Upper lobe of left lung (tissue), 6 donors: ENCODE results near the gene CLEC7A. TPM values are rescaled to one million over a fixed set of nuclear protein-coding genes. Genes with fewer than 3 reads are reported as not detected.

Source experiments
- ATAC-seq, 2 donors: fragments of 200-7000 bp; cut with Tn5 transposase; one replicate each; pipeline ENCODE4 v1.9.1; 2022; ENCODE audit warnings: mild to moderate bottlenecking in 2 of 2, moderate library complexity in 2 of 2; ENCODE audit not compliant: low FRiP score in 2 of 2
- DNase-seq, 2 donors: peaks; one replicate each; pipeline ENCODE4 v3.0.0-alpha.2; 2019 to 2020
- H3K27ac ChIP-seq, 4 donors: fragments of 200-600 bp; sonication (generic); one replicate each; pipeline ENCODE4 v1.5.1; 2016 to 2019
- H3K27me3 ChIP-seq, 4 donors: fragments of 200-600 bp; sonication (generic); one replicate each; pipeline ENCODE4 v1.5.1; 2017 to 2019
- H3K36me3 ChIP-seq, 4 donors: fragments of 200-600 bp; sonication (generic); one replicate each; pipeline ENCODE4 v1.5.1; 2016 to 2019
- H3K4me1 ChIP-seq, 4 donors: fragments of 200-600 bp; sonication (generic); one replicate each; pipeline ENCODE4 v1.5.1; 2018 to 2019
- H3K4me3 ChIP-seq, 4 donors: fragments of 200-600 bp; sonication (generic); one replicate each; pipeline ENCODE4 v1.5.1; 2017 to 2019; ENCODE audit warnings: mild to moderate bottlenecking in 2 of 4, moderate library complexity in 1 of 4
- H3K9me3 ChIP-seq, 4 donors: fragments of 200-600 bp; sonication (generic); one replicate each; pipeline ENCODE4 v1.5.1; 2018 to 2019
- CTCF ChIP-seq, 6 experiments: fragments of 450-650 bp in 4 of 6; fragments of 200-600 bp in 2 of 6; sonication (generic) in 2 of 6; IDR thresholded peaks; one replicate each; pipeline ENCODE4 v1.5.1; 2016 to 2019; ENCODE audit warnings: antibody characterized with exemption in 6 of 6
- EP300 ChIP-seq, 4 donors: sonication (generic); formaldehyde crosslinking; IDR thresholded peaks; one replicate each; pipeline ENCODE4 v1.5.1; 2017; ENCODE audit warnings: antibody characterized with exemption in 4 of 4, control low read depth in 2 of 4
- POLR2A ChIP-seq, 4 donors: fragments of 450-650 bp; IDR thresholded peaks; one replicate each; pipeline ENCODE4 v1.5.1; 2016 to 2017; ENCODE audit warnings: antibody characterized with exemption in 4 of 4, mild to moderate bottlenecking in 2 of 4
- POLR2AphosphoS5 ChIP-seq, 2 donors: sonication (generic); formaldehyde crosslinking; IDR thresholded peaks; one replicate each; pipeline ENCODE4 v1.5.1; 2017; ENCODE audit warnings: antibody characterized with exemption in 2 of 2
- WGBS, 2 donors: methylation state at CpG; one replicate each; pipeline ENCODE4 v1.1.5; 2017 to 2018; 5-methylcytosine and 5-hydroxymethylcytosine counted together
- total RNA-seq, 6 donors: library from RNA; depleted of rRNA in 4 of 6; stranded (reverse); fragments of >200 nt in 4 of 6; gene quantifications; one replicate each; pipeline versions ENCODE4 v1.1.0 to v1.2.1, GENCODE V29; 2016 to 2021
- donor health status: DM: no; HTN: no; CAD: no; lungs with moderate emphysema.
- donor health status: DM: no; HTN: yes; CAD: no; lungs with severe emphysema.

Gene CLEC7A
- total RNA-seq, 6 donors from 2014 or later = 17.4 to 87.8 (median 28.1) TPM

DNA sequence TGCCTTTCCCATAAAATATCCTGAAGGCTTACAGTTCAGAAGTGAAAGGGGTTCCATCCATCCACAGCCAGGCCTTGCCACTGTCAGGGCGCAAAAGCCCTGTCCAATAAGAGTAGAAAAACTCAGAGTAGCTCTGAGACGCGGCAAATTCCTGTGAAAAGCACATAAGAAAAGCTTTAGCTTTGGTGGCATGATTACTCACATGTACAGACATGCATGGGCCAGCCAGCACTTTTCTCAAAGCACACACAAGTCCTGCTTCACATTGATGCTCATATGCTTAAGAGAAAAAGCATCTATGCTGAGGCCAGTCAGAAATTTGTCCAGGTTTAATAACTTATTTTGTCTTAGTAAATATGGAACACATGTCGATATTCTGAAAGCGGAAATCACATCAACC, 56.7 kb downstream of the CLEC7A start:
- Histone ChIP-seq H3K27ac (no peak overlapping the region), H3K9me3 (no peaks in the 10 kb centered on the region), H3K36me3 (peaks cover 0 to 12% (median 0%) of the 10 kb centered on the region in 4 donors), H3K4me3 (no peak overlapping the region), H3K4me1 (peaks cover 0 to 18% (median 1%) of the 10 kb centered on the region in 4 donors), H3K27me3 (no peaks in the 10 kb centered on the region)
- ATAC-seq (no peak), DNase-seq (no peak)
- no peak for TF ChIP-seq POLR2A (IDR thresholded peaks at IDR 0.05)
- no peak for TF ChIP-seq EP300 (IDR thresholded peaks at IDR 0.05)
- TF ChIP-seq POLR2AphosphoS5 (IDR thresholded peaks at IDR 0.05) = no peak
- no peak for TF ChIP-seq CTCF (IDR thresholded peaks at IDR 0.05)
- WGBS, 2 donors = 89 to 98% methylated on average over 5 of the region's 5 CpGs

GRCh38 chr12:10072131-10072530, 57.9 kb downstream of the CLEC7A start:
- TF ChIP-seq EP300 (IDR thresholded peaks at IDR 0.05) (no peak), CTCF (IDR thresholded peaks at IDR 0.05) (no peak), POLR2AphosphoS5 (IDR thresholded peaks at IDR 0.05) (no peak)
- DNase-seq (no peak), ATAC-seq (no peak)
- H3K27me3 ChIP-seq = no peaks in the 10 kb centered on the region
- no peak overlapping the region for H3K4me3 ChIP-seq
- peaks cover 0 to 9% (median 0%) of the 10 kb centered on the region in 4 donors for H3K36me3 ChIP-seq
- peak overlapping the region in 1 of 4 donors; percentile 30 for H3K27ac ChIP-seq
- peaks cover 1 to 23% (median 4%) of the 10 kb centered on the region in 4 donors for H3K4me1 ChIP-seq
- H3K9me3 ChIP-seq = no peaks in the 10 kb centered on the region
- 93 to 98% methylated on average over 2 of the region's 2 CpGs for WGBS, 2 donors

- no peak for ATAC-seq
- H3K27me3 ChIP-seq = no peaks in the 10 kb centered on the region
- WGBS, 2 donors = 90 to 94% methylated on average over 4 of the region's 4 CpGs
- H3K4me1 ChIP-seq = peaks cover 3 to 23% (median 7%) of the 10 kb centered on the region in 4 donors
- H3K36me3 ChIP-seq = peaks cover 0 to 9% (median 0%) of the 10 kb centered on the region in 4 donors
- no peak overlapping the region for H3K4me3 ChIP-seq
- DNase-seq = no peak
- TF ChIP-seq CTCF (IDR thresholded peaks at IDR 0.05) (no peak), EP300 (IDR thresholded peaks at IDR 0.05) (no peak), POLR2A (IDR thresholded peaks at IDR 0.05) (no peak), POLR2AphosphoS5 (IDR thresholded peaks at IDR 0.05) (no peak)
- H3K9me3 ChIP-seq = no peaks in the 10 kb centered on the region
- H3K27ac ChIP-seq = peak overlapping the region in 2 of 4 donors; percentile 77 to 87
Observed at GRCh38 chr12:10070380-10070779, 59.6 kb downstream of the CLEC7A start.

GRCh38 chr12:10069976-10070375, 60.0 kb downstream of the CLEC7A start:
- no peaks in the 10 kb centered on the region for H3K9me3 ChIP-seq
- ATAC-seq = no peak
- WGBS, 2 donors = 20 to 22% methylated on average over 3 of the region's 3 CpGs

More at GRCh38 chr12:10069976-10070375, 60.0 kb downstream of the CLEC7A start:
- no peak for DNase-seq
- TF ChIP-seq CTCF (IDR thresholded peaks at IDR 0.05) (no peak), EP300 (IDR thresholded peaks at IDR 0.05) (no peak), POLR2A (IDR thresholded peaks at IDR 0.05) (no peak), POLR2AphosphoS5 (IDR thresholded peaks at IDR 0.05) (no peak)
- no peak overlapping the region for H3K4me3 ChIP-seq
- H3K36me3 ChIP-seq = peaks cover 0 to 9% (median 0%) of the 10 kb centered on the region in 4 donors
- H3K27me3 ChIP-seq = no peaks in the 10 kb centered on the region
- peak overlapping the region; percentile 55 to 87 (median 74) for H3K27ac ChIP-seq
- H3K4me1 ChIP-seq = peaks cover 3 to 23% (median 7%) of the 10 kb centered on the region in 4 donors
